Trophoblast cell (in vitro differentiated cells and primary cell): ENCODE measurements around the gene PRR5.
A peak's percentile ranks its signal among the peaks of the same experiment; 100 is the strongest.
"Not testable (repeated sequence)": the region's sequence is repeated elsewhere in the genome, so short reads cannot be mapped to it uniquely, and the experiment has no call there.

ENCODE experiments used
- DNase-seq, 2 donors: peaks; one replicate each; pipeline ENCODE4 v3.0.0-alpha.2; 2016
- H2AFZ ChIP-seq: 2 replicates; pipeline ENCODE4 v1.6.1; 2013; ENCODE audit warnings: low read length, moderate library complexity, mild to moderate bottlenecking; ENCODE audit not compliant: insufficient read depth, poor library complexity
- H2AK5ac ChIP-seq: 2 replicates; pipeline ENCODE4 v1.6.1; 2013; ENCODE audit warnings: mild to moderate bottlenecking, low read length
- H2BK120ac ChIP-seq: 2 replicates; pipeline ENCODE4 v1.6.1; 2013; ENCODE audit warnings: low read length, mild to moderate bottlenecking, moderate library complexity; ENCODE audit not compliant: insufficient read depth, poor library complexity
- H2BK12ac ChIP-seq: 2 replicates; pipeline ENCODE4 v1.6.1; 2013; ENCODE audit warnings: mild to moderate bottlenecking, low read length, moderate library complexity
- H2BK5ac ChIP-seq: 2 replicates; pipeline ENCODE4 v1.6.1; 2013; ENCODE audit warnings: low read length, low read depth, moderate library complexity, mild to moderate bottlenecking; ENCODE audit not compliant: poor library complexity
- H3K14ac ChIP-seq: 2 replicates; pipeline ENCODE4 v1.6.1; 2013; ENCODE audit warnings: mild to moderate bottlenecking, low read length
- H3K18ac ChIP-seq: 2 replicates; pipeline ENCODE4 v1.6.1; 2013; ENCODE audit warnings: mild to moderate bottlenecking, low read length
- H3K23ac ChIP-seq: 2 replicates; pipeline ENCODE4 v1.6.1; 2013; ENCODE audit warnings: low read length
- H3K27ac ChIP-seq: 2 replicates; pipeline ENCODE4 v1.5.1; 2013; ENCODE audit warnings: low read depth, mild to moderate bottlenecking, inconsistent platforms, low read length, moderate library complexity
- H3K27me3 ChIP-seq: 2 replicates; pipeline ENCODE4 v1.6.1; 2013; ENCODE audit warnings: inconsistent platforms, mild to moderate bottlenecking, low read length, moderate library complexity; ENCODE audit not compliant: insufficient read depth
- H3K36me3 ChIP-seq, 2 experiments: 1 replicate in 1 of 2; 2 replicates in 1 of 2; pipeline ENCODE4 v1.6.1; 2013; ENCODE audit warnings: low read length in 2 of 2, mild to moderate bottlenecking in 2 of 2, moderate library complexity in 1 of 2; ENCODE audit not compliant: insufficient read depth in 2 of 2, control insufficient read depth in 1 of 2
- H3K4ac ChIP-seq: 2 replicates; pipeline ENCODE4 v1.6.1; 2013; ENCODE audit warnings: low read depth, mild to moderate bottlenecking, low read length, moderate library complexity
- H3K4me1 ChIP-seq, 2 experiments: 1 replicate in 1 of 2; 2 replicates in 1 of 2; pipeline ENCODE4 v1.6.1; 2013; ENCODE audit warnings: low read length in 2 of 2, mild to moderate bottlenecking in 2 of 2, moderate library complexity in 1 of 2; ENCODE audit not compliant: insufficient read depth in 2 of 2, control insufficient read depth in 1 of 2
- H3K4me2 ChIP-seq: 2 replicates; pipeline ENCODE4 v1.6.1; 2013; ENCODE audit warnings: inconsistent platforms, mild to moderate bottlenecking, low read length, moderate library complexity
- H3K4me3 ChIP-seq: 2 replicates; pipeline ENCODE4 v1.5.1; 2013; ENCODE audit warnings: mild to moderate bottlenecking, low read depth, low read length, inconsistent platforms
- H3K79me1 ChIP-seq: one replicate; pipeline ENCODE4 v1.6.1; 2013; ENCODE audit warnings: low read length
- H3K79me2 ChIP-seq: 2 replicates; pipeline ENCODE4 v1.6.1; 2013; ENCODE audit warnings: low read length, mild to moderate bottlenecking; ENCODE audit not compliant: control insufficient read depth, insufficient read depth, poor library complexity
- H3K9ac ChIP-seq: 2 replicates; pipeline ENCODE4 v1.6.1; 2013; ENCODE audit warnings: mild to moderate bottlenecking, low read length
- H3K9me3 ChIP-seq: 2 replicates; pipeline ENCODE4 v1.6.1; 2013; ENCODE audit warnings: low read depth, mild to moderate bottlenecking, control low read depth, inconsistent platforms, low read length; ENCODE audit not compliant: insufficient read depth
- H4K12ac ChIP-seq: 2 replicates; pipeline ENCODE4 v1.6.1; 2013; ENCODE audit warnings: low read depth, mild to moderate bottlenecking, low read length, moderate library complexity
- H4K8ac ChIP-seq: 2 replicates; pipeline ENCODE4 v1.6.1; 2013; ENCODE audit warnings: low read depth, mild to moderate bottlenecking, low read length, moderate library complexity
- H4K91ac ChIP-seq: one replicate; pipeline ENCODE4 v1.6.1; 2013; ENCODE audit warnings: low read depth, mild to moderate bottlenecking, low read length, moderate library complexity
- WGBS: extraction: QIAGEN DNeasy Blood & Tissue Kit; methylation state at CpG from one replicate; pipeline ENCODE4 v1.1.7; 2013; ENCODE audit warnings: missing lambda C conversion rate; ENCODE audit not compliant: insufficient read length, insufficient coverage; ENCODE audit errors: extremely low coverage; 5-methylcytosine and 5-hydroxymethylcytosine counted together

The PRR5 gene

DNA sequence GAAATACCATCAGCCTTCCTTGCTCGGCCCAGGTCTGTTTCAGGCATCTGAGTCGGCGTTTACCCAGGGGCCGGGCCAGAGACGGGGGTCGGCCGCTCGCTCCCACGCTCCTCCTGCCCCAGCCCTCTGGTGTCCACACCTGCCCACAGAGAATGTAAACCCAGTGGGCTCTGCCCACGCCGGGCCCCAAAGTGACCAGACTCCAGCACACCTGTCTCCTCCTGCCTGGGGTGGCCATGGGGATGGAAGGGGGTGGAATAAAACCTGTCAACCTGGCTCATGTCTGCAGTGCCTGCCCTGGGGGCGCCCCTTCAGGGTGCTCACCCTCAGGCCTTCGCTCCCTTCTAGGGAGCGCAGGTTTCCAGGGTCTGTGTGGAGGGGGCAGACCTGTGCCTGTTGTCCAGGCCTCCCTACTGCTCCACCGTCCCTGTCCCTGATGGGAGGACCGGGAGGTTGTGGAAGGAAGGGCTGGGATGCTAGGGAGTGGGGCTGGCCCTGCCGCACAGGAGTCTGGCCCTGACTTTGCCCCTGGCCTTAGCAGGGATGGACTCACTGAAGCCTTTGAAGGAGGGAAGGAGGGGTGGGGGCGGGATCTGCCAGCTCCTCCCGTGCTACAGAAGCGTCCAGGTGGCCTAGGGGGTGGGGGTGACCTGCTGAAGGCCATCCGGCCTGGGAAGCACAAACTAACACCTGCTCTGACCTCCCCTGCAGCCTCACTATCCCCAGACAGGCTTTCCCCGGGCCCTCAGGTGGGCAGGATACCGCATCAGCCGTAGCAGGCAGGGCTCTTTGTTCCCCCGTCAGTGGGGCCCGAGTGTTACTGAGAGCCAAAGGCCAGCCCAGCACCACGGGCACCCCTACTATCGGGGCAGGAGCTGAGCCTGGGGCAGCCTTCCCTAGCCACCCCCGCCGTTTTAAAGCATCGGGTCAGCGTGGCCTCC lies 35.7 kb downstream of the PRR5 start:
- no CpG with 5 or more reads among the region's 32 CpGs for WGBS
- no peak for DNase-seq
- H3K9ac ChIP-seq = no peak overlapping the region

DNA sequence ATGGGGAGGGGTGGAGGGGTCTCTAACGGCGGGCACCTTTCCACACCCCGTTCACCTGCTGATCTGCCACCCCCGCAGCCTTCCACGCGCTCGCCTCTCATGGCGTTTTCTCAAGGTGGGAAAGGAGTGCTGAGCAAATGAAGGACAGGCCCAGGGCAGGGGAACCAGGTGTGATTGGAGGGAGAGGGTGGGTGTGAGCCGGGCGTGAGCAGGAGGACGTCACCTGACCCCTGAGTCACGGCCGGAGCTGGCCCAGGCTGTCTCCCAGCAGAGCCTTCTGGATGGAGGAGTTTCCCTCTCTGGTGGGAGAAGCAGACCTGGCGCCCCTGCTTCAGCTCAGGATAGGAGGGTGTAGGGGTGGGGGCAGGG lies 36.3 kb downstream of the PRR5 start:
- Histone ChIP-seq H3K14ac (no peak overlapping the region), H3K9me3 (peaks cover 5% of the 10 kb centered on the region), H3K36me3 (no peaks in the 10 kb centered on the region), H2AK5ac (no peak overlapping the region), H3K79me2 (no peaks in the 10 kb centered on the region), H4K91ac (peak overlapping the region; percentile 45), H4K8ac (no peak overlapping the region), H2AFZ (no peak overlapping the region), H3K23ac (no peak overlapping the region), H2BK120ac (no peak overlapping the region), H2BK5ac (no peak overlapping the region), H3K4ac (no peak overlapping the region), H3K4me1 (peaks cover 15 to 24% of the 10 kb centered on the region in 2 experiments), H3K4me2 (no peak overlapping the region), H3K9ac (no peak overlapping the region), H3K79me1 (peaks cover 2% of the 10 kb centered on the region), H3K27ac (no peak overlapping the region), H2BK12ac (no peak overlapping the region), H3K27me3 (no peaks in the 10 kb centered on the region), H3K18ac (no peak overlapping the region), H4K12ac (no peak overlapping the region), H3K4me3 (no peak overlapping the region)
- DNase-seq = peak in 1 of 2 donors; percentile 35
- no CpG with 5 or more reads among the region's 14 CpGs for WGBS

More for the DNA sequence above, 35.7 kb downstream of the PRR5 start:
- no peak overlapping the region for H3K4me2 ChIP-seq
- H2BK5ac ChIP-seq = no peak overlapping the region
- H2AFZ ChIP-seq = no peak overlapping the region
- H3K9me3 ChIP-seq = peaks cover 7% of the 10 kb centered on the region
- H2BK120ac ChIP-seq = no peak overlapping the region
- H3K14ac ChIP-seq = no peak overlapping the region
- peaks cover 0 to under 1% of the 10 kb centered on the region in 2 experiments for H3K36me3 ChIP-seq
- no peaks in the 10 kb centered on the region for H3K27me3 ChIP-seq
- no peak overlapping the region for H3K18ac ChIP-seq
- no peak overlapping the region for H3K4me3 ChIP-seq
- H4K8ac ChIP-seq = no peak overlapping the region
- H3K4ac ChIP-seq = no peak overlapping the region
- H2AK5ac ChIP-seq = no peak overlapping the region
- H3K79me2 ChIP-seq = no peaks in the 10 kb centered on the region
- H4K91ac ChIP-seq = peak overlapping the region; percentile 45
- no peak overlapping the region for H2BK12ac ChIP-seq
- peaks cover 2% of the 10 kb centered on the region for H3K79me1 ChIP-seq
- no peak overlapping the region for H3K27ac ChIP-seq
- H3K4me1 ChIP-seq = peaks cover 15 to 24% of the 10 kb centered on the region in 2 experiments
- H3K23ac ChIP-seq = no peak overlapping the region
- H4K12ac ChIP-seq = no peak overlapping the region

DNA sequence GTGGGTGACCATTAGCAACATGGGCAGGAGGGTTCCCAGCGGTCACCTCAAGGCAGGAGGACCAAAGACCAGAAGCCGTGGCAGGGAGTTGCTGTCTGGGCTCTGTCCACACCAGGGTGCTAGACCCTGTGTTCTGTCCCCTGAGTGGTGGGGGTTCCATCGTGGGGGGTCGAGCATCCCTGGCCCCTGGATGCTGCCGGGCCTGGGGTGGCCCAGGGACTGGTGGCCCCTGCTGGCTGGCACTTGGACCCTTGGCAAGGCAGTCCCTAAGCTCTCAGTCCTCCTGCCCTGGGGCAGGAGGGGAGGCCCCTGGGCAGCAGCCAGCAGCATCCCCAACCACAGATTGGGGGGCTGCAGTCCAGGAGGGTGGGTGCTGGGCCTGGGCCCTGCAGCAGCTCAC lies 37.0 kb downstream of the PRR5 start:
- Histone ChIP-seq H2BK120ac (no peak overlapping the region), H2BK12ac (peak overlapping the region; percentile 12), H3K27ac (no peak overlapping the region), H4K8ac (no peak overlapping the region), H4K12ac (no peak overlapping the region), H3K23ac (no peak overlapping the region), H3K4ac (no peak overlapping the region), H3K4me2 (no peak overlapping the region), H3K14ac (no peak overlapping the region), H3K4me3 (no peak overlapping the region), H4K91ac (no peak overlapping the region), H2BK5ac (no peak overlapping the region), H3K9me3 (peaks cover 5% of the 10 kb centered on the region), H3K27me3 (no peaks in the 10 kb centered on the region), H3K9ac (no peak overlapping the region), H3K36me3 (no peaks in the 10 kb centered on the region), H3K4me1 (peaks cover 15 to 24% of the 10 kb centered on the region in 2 experiments), H3K79me1 (peaks cover 2% of the 10 kb centered on the region), H3K18ac (no peak overlapping the region), H2AK5ac (no peak overlapping the region), H3K79me2 (no peaks in the 10 kb centered on the region), H2AFZ (no peak overlapping the region)
- no peak for DNase-seq
- WGBS = no CpG with 5 or more reads among the region's 5 CpGs

DNA sequence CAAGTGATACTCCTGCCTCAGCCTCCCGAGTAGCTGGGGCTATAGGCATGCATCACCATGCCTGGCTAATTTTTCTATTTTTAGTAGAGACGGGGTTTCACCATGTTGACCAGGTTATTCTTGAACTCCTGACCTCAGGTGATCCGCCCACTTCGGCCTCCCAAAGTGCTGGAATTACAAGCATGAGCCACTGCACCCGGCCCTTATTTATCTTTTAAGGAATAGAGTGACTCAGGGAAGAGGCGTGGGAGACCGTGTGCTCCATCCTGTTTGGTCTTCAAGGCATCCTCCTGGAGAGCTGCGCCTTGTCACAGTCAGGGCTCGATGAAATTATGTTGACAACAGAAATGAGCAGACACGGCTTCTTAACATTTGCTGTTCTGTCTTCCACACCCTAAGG lies 37.7 kb downstream of the PRR5 start:
- H3K4me1 ChIP-seq = peaks cover 15 to 24% of the 10 kb centered on the region in 2 experiments
- not testable (repeated sequence) for H3K14ac ChIP-seq, H3K79me2 ChIP-seq, H4K8ac ChIP-seq, H4K12ac ChIP-seq, H3K9ac ChIP-seq, H3K4me3 ChIP-seq, H3K9me3 ChIP-seq, H3K4me2 ChIP-seq, H2BK120ac ChIP-seq, H3K36me3 ChIP-seq, H2BK5ac ChIP-seq, H3K18ac ChIP-seq, H2AFZ ChIP-seq, H3K4ac ChIP-seq, H3K23ac ChIP-seq, H3K27me3 ChIP-seq, H2AK5ac ChIP-seq, H3K27ac ChIP-seq, H4K91ac ChIP-seq, H2BK12ac ChIP-seq, H3K79me1 ChIP-seq
- WGBS = no CpG with 5 or more reads among the region's 10 CpGs
- peak in 1 of 2 donors; percentile 65 for DNase-seq
